HCT116 (cell line): ENCODE results near the gene CD2BP2. TPM values are rescaled to one million over a fixed set of nuclear protein-coding genes. Genes with fewer than 3 reads are reported as not detected.

ENCODE experiments used
- ATAC-seq: fragments of 200-7000 bp; cut with Tn5 transposase; 2 replicates; pipeline ENCODE4 v1.9.1; 2020; ENCODE audit warnings: mild to moderate bottlenecking, moderate library complexity
- BruUV-seq: library from RNA; stranded (reverse); fragments of 400-500 nt; replicated peaks from 2 replicates; lab custom pipeline; 2021; lab: Mats Ljungman, UMichigan
- CTCF ChIA-PET: fragments of 300-600 bp; sonication (Branson Sonifier 250); formaldehyde crosslinking; loops from one replicate; lab custom pipeline; 2021; ENCODE audit warnings: antibody characterized with exemption; lab: Charles Lee
- POLR2A ChIA-PET: fragments of 300-600, 350-600 bp; sonication (Branson Sonifier 250); formaldehyde crosslinking; loops from one replicate; lab custom pipeline; 2021; ENCODE audit warnings: antibody characterized with exemption; lab: Charles Lee
- RAD21 ChIA-PET, 2 experiments: fragments of 300-600 bp; sonication (Branson Sonifier 250); formaldehyde crosslinking; loops; one replicate each; lab custom pipeline; 2023; ENCODE audit warnings: low total read pairs in 2 of 2; ENCODE audit not compliant: uncharacterized antibody in 2 of 2, unreplicated experiment in 2 of 2, low non-redundant PET in 1 of 2; lab: Charles Lee
- DNase-seq: peaks from one replicate; pipeline ENCODE4 v3.0.0-alpha.2; 2010; ENCODE audit warnings: low read depth, low spot score
- H2AFZ ChIP-seq: fragments of 200-600 bp; shearing (Covaris generic), sonication (generic); 2 replicates; pipeline ENCODE4 v1.6.1; 2017; ENCODE audit warnings: low read depth, mixed run types, mixed read lengths, antibody characterized with exemption, low read length; ENCODE audit not compliant: poor library complexity, severe bottlenecking
- H3K27ac ChIP-seq: 2 replicates; pipeline ENCODE4 v1.5.1; 2012; ENCODE audit warnings: low read depth, low read length
- H3K27me3 ChIP-seq: fragments of 200-600 bp; sonication (generic); 2 replicates; pipeline ENCODE4 v1.6.1; 2016; ENCODE audit warnings: mixed run types, low read length, mixed read lengths; ENCODE audit not compliant: insufficient read depth
- H3K36me3 ChIP-seq, 2 experiments: fragments of 200-500 bp in 1 of 2; fragments of 200-600 bp in 1 of 2; sonication (Bioruptor generic) in 1 of 2; sonication (generic) in 1 of 2; 2 replicates each; pipeline versions ENCODE4 v1.5.1 to v1.6.1; 2014 to 2016; ENCODE audit warnings: low read length in 2 of 2, inconsistent platforms in 1 of 2, mixed read lengths in 1 of 2, mixed run types in 1 of 2; ENCODE audit not compliant: insufficient read depth in 2 of 2, control insufficient read depth in 1 of 2
- H3K4me1 ChIP-seq, 2 experiments: fragments of 200-600 bp in 1 of 2; sonication (generic) in 1 of 2; 2 replicates each; pipeline versions ENCODE4 v1.5.1 to v1.6.1; 2012 to 2017; ENCODE audit warnings: low read length in 2 of 2, inconsistent platforms in 1 of 2, mild to moderate bottlenecking in 1 of 2, mixed read lengths in 1 of 2, mixed run types in 1 of 2, moderate library complexity in 1 of 2; ENCODE audit not compliant: insufficient read depth in 2 of 2, control insufficient read depth in 1 of 2
- H3K4me2 ChIP-seq: fragments of 200-600 bp; sonication (generic); 2 replicates; pipeline ENCODE4 v1.6.1; 2017; ENCODE audit warnings: mixed run types, low read length, mixed read lengths
- H3K4me3 ChIP-seq, 2 experiments: fragments of 200-600 bp in 1 of 2; sonication (generic) in 1 of 2; replicated peaks in 1 of 2; 2 replicates each; pipeline ENCODE4 v1.5.1; 2011 to 2016; ENCODE audit warnings: low read length in 2 of 2, control low read depth in 1 of 2, low read depth in 1 of 2, mild to moderate bottlenecking in 1 of 2, mixed read lengths in 1 of 2, mixed run types in 1 of 2
- H3K79me2 ChIP-seq: fragments of 200-600 bp; sonication (generic); 2 replicates; pipeline ENCODE4 v1.6.1; 2017; ENCODE audit warnings: mild to moderate bottlenecking, mixed run types, low read length, moderate library complexity, mixed read lengths; ENCODE audit not compliant: insufficient read depth
- H3K9ac ChIP-seq: fragments of 200-600 bp; sonication (generic); 2 replicates; pipeline ENCODE4 v1.6.1; 2016; ENCODE audit warnings: low read length, mixed read lengths
- H3K9me2 ChIP-seq: fragments of 200-600 bp; sonication (generic), shearing (Covaris generic); 2 replicates; pipeline ENCODE4 v1.6.1; 2017; ENCODE audit warnings: mixed run types, mild to moderate bottlenecking, moderate library complexity; ENCODE audit not compliant: insufficient read depth
- H3K9me3 ChIP-seq, 2 experiments: fragments of 200-500 bp in 1 of 2; fragments of 200-600 bp in 1 of 2; sonication (Bioruptor generic) in 1 of 2; sonication (generic) in 1 of 2; 2 replicates each; pipeline ENCODE4 v1.6.1; 2014 to 2017; ENCODE audit warnings: low read length in 2 of 2, mixed read lengths in 2 of 2, inconsistent platforms in 1 of 2, low read depth in 1 of 2, mild to moderate bottlenecking in 1 of 2, mixed run types in 1 of 2, moderate library complexity in 1 of 2; ENCODE audit not compliant: control insufficient read depth in 1 of 2, insufficient read depth in 1 of 2
- H4K20me1 ChIP-seq: fragments of 200-600 bp; sonication (generic), shearing (Covaris generic); 2 replicates; pipeline ENCODE4 v1.6.1; 2017; ENCODE audit warnings: mixed run types, mild to moderate bottlenecking, moderate library complexity; ENCODE audit not compliant: insufficient read depth
- ATF3 ChIP-seq: IDR thresholded peaks from 2 replicates; pipeline ENCODE4 v1.6.1; 2012
- CBX3 ChIP-seq: IDR thresholded peaks from 2 replicates; pipeline ENCODE4 v1.6.1; 2012; ENCODE audit warnings: low read depth
- CTCF ChIP-seq, 3 experiments: fragments of 200-600 bp in 1 of 3; sonication (generic) in 1 of 3; IDR thresholded peaks in 2 of 3; conservative IDR thresholded peaks in 1 of 3; 2 replicates each; pipeline ENCODE4 v1.5.1; 2012 to 2017; ENCODE audit warnings: low read depth in 2 of 3, low read length in 2 of 3, antibody characterized with exemption in 1 of 3, borderline replicate concordance in 1 of 3, control low read depth in 1 of 3, mild to moderate bottlenecking in 1 of 3, mixed read lengths in 1 of 3, mixed run types in 1 of 3, moderate library complexity in 1 of 3; ENCODE audit not compliant: insufficient read depth in 1 of 3
- EGR1 ChIP-seq: IDR thresholded peaks from 2 replicates; pipeline ENCODE4 v1.6.1; 2012; ENCODE audit warnings: low read depth
- ELF1 ChIP-seq: IDR thresholded peaks from 2 replicates; pipeline ENCODE4 v1.6.1; 2012; ENCODE audit warnings: low read depth, borderline replicate concordance
- EZH2phosphoT487 ChIP-seq: fragments of 200-600 bp; IDR thresholded peaks from 2 replicates; pipeline ENCODE4 v1.6.1; 2018; ENCODE audit warnings: antibody characterized with exemption, borderline replicate concordance
- FOSL1 ChIP-seq: IDR thresholded peaks from 2 replicates; pipeline ENCODE4 v1.6.1; 2012; ENCODE audit warnings: low read depth
- JUND ChIP-seq: IDR thresholded peaks from 2 replicates; pipeline ENCODE4 v1.6.1; 2012
- MAX ChIP-seq: IDR thresholded peaks from 2 replicates; pipeline ENCODE4 v1.6.1; 2012
- POLR2A ChIP-seq: IDR thresholded peaks from 2 replicates; pipeline ENCODE4 v1.7.0; 2011; ENCODE audit warnings: borderline replicate concordance; ENCODE audit not compliant: insufficient read depth, insufficient read length; ENCODE audit errors: extremely low read depth
- POLR2AphosphoS5 ChIP-seq: IDR thresholded peaks from 2 replicates; pipeline ENCODE4 v1.6.1; 2011; ENCODE audit warnings: mild to moderate bottlenecking, low read depth, low read length, moderate library complexity
- SP1 ChIP-seq: IDR thresholded peaks from 2 replicates; pipeline ENCODE4 v1.6.1; 2012; ENCODE audit warnings: low read depth
- SRF ChIP-seq: IDR thresholded peaks from 2 replicates; pipeline ENCODE4 v1.6.1; 2012; ENCODE audit warnings: low read depth
- TCF7L2 ChIP-seq: IDR thresholded peaks from 2 replicates; pipeline ENCODE4 v1.7.0; 2011; ENCODE audit warnings: borderline replicate concordance, inconsistent platforms; ENCODE audit not compliant: insufficient read depth, insufficient read length; ENCODE audit errors: extremely low read depth
- YY1 ChIP-seq: IDR thresholded peaks from 2 replicates; pipeline ENCODE4 v1.6.1; 2011; ENCODE audit warnings: low read length, low read depth, moderate library complexity, mild to moderate bottlenecking; ENCODE audit not compliant: insufficient replicate concordance; ENCODE audit errors: extremely low read depth
- ZBTB33 ChIP-seq: IDR thresholded peaks from 2 replicates; pipeline ENCODE4 v1.6.1; 2011; ENCODE audit warnings: mild to moderate bottlenecking, low read length, moderate library complexity; ENCODE audit not compliant: insufficient replicate concordance; ENCODE audit errors: extremely low read depth
- ZFX ChIP-seq: fragments of 450-650 bp; IDR thresholded peaks from 2 replicates; pipeline ENCODE4 v1.6.1; 2017
- ZNF274 ChIP-seq: fragments of 200-500 bp; sonication (Bioruptor generic); IDR thresholded peaks from 2 replicates; pipeline ENCODE4 v1.6.1; 2014; ENCODE audit warnings: mild to moderate bottlenecking, low read depth, low read length, inconsistent platforms
- intact Hi-C: fragments of 100-400 bp; cut with micrococcal nuclease; formaldehyde crosslinking; loops from 2 replicates; pipeline ENCODE4 v1.10.0; 2022
- total RNA-seq: library from RNA; stranded (reverse); gene quantifications from one replicate; pipeline ENCODE4 v1.2.1, GENCODE V29; 2021; ENCODE audit not compliant: unreplicated experiment

CD2BP2 gene
- total RNA-seq, 1 experiment from 2014 or later = 51.8 TPM

GRCh38 chr16:30348113-30348512 lies 7.0 kb downstream of the CD2BP2 start:
- H3K79me2 ChIP-seq = peaks cover 11% of the 10 kb centered on the region; the same call in 1 of the 2 replicates
- POLR2A ChIA-PET = no interaction called here
- ATAC-seq (no peak), DNase-seq (no peak)
- H2AFZ ChIP-seq = no peak overlapping the region
- intact Hi-C loops = no loop called here
- RAD21 ChIA-PET = no interaction called here
- TF ChIP-seq SP1 (no peak), ZFX (no peak), ZBTB33 (no peak), ZNF274 (no peak), MAX (no peak), JUND (no peak), YY1 (no peak), CBX3 (no peak), EZH2phosphoT487 (no peak), SRF (no peak), FOSL1 (no peak), CTCF (IDR thresholded peaks at IDR 0.05 in 2 of 3, conservative IDR thresholded peaks at IDR 0.05 in 1 of 3; ENCODE audit: borderline replicate concordance in 1 of 3, insufficient read depth in 1 of 3, low read depth in 2 of 3, low read length in 2 of 3) (no peak), POLR2A (no peak), ATF3 (no peak), EGR1 (no peak), TCF7L2 (no peak), ELF1 (no peak), POLR2AphosphoS5 (no peak)
- H3K27ac ChIP-seq = no peak overlapping the region
- no TSS peak for BruUV-seq
- no peak overlapping the region for H3K4me3 ChIP-seq
- CTCF ChIA-PET = no interaction called here
- H3K36me3 ChIP-seq = peaks cover 7 to 25% of the 10 kb centered on the region in 2 experiments; a peak in 2 of 4 replicates
- peaks cover 18 to 19% of the 10 kb centered on the region in 2 experiments for H3K4me1 ChIP-seq
- no peaks in the 10 kb centered on the region for H4K20me1 ChIP-seq
- H3K9me3 ChIP-seq = no peaks in the 10 kb centered on the region
- H3K27me3 ChIP-seq = no peaks in the 10 kb centered on the region
- H3K9me2 ChIP-seq = no peaks in the 10 kb centered on the region
- H3K4me2 ChIP-seq = no peak overlapping the region
- H3K9ac ChIP-seq = no peak overlapping the region
